GM12864 (cell line): ENCODE results near the gene ZFY.
"Not testable (repeated sequence)": the region's sequence is repeated elsewhere in the genome, so short reads cannot be mapped to it uniquely, and the experiment has no call there.

Source experiments
- DNase-seq: peaks from one replicate; pipeline ENCODE4 v3.0.0-alpha.2; 2011; ENCODE audit warnings: low read depth
- H3K4me3 ChIP-seq: 2 replicates; pipeline ENCODE4 v1.5.1; 2011; ENCODE audit warnings: mild to moderate bottlenecking, low read depth, low read length, control low read depth
- TF ChIP-seq, protein P1 (sequence below): IDR thresholded peaks from 2 replicates; pipeline ENCODE4 v1.5.1; 2011; ENCODE audit warnings: low read depth, mild to moderate bottlenecking, moderate library complexity, low read length, control low read depth, inconsistent platforms; ENCODE audit errors: missing control alignments

Gene ZFY

GRCh38 chrY:2969561-2969960 is 34.4 kb downstream of the ZFY start:
- no peak overlapping the region for H3K4me3 ChIP-seq
- DNase-seq: no peak
- TF ChIP-seq, protein P1, sequence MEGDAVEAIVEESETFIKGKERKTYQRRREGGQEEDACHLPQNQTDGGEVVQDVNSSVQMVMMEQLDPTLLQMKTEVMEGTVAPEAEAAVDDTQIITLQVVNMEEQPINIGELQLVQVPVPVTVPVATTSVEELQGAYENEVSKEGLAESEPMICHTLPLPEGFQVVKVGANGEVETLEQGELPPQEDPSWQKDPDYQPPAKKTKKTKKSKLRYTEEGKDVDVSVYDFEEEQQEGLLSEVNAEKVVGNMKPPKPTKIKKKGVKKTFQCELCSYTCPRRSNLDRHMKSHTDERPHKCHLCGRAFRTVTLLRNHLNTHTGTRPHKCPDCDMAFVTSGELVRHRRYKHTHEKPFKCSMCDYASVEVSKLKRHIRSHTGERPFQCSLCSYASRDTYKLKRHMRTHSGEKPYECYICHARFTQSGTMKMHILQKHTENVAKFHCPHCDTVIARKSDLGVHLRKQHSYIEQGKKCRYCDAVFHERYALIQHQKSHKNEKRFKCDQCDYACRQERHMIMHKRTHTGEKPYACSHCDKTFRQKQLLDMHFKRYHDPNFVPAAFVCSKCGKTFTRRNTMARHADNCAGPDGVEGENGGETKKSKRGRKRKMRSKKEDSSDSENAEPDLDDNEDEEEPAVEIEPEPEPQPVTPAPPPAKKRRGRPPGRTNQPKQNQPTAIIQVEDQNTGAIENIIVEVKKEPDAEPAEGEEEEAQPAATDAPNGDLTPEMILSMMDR: no peak

DNA sequence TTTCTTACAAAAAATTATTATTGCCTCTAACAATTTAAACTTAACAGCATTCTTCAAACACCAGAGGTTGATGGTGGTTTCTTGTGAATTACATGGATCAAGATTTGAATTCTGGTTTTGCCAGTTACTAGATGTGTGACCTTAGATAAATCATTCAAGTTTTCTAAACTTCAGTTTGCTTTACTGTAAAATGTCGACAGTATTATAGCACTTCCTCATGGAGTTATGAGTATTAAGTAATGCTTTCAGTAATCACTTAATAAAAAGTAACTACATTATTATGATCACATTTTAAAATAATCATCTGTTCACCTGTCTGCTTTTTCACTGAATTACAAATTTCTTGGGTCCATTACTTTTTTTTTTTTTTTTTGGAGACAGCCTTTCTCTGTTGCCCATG is 37.5 kb downstream of the ZFY start:
- DNase-seq: no peak
- H3K4me3 ChIP-seq: peak overlapping the region; percentile 43; the same call in 1 of the 2 replicates
- TF ChIP-seq, protein P1: no peak

DNA sequence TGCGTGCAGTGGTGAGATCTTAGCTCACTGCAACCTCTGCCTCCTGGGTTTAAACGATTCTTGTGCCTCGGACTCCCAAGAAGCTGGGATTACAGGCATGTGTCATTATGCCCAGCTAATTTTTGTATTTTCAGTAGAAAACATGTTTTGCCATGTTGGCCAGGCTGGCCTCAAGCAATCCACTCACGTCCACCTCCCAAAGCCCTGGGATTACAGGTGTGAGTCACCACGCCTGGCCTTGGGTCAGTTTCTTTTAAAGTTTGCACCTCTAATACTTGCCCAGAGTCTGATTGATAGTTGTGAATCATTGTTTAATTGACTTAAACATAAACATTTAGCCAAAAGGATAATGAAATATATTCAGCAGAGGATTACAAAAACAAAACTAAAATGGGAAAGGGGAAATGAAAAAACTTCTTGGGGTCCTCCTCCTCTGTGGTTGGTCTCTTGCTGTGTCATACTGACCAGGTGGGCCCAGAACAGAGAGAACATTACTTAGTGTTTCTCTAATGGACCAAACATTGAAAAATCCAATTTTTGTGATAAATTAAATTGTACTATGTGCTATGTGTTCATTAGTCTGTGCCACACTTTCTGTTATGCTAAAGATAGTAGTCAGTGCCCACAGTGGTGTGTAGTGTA is 38.0 kb downstream of the ZFY start:
- TF ChIP-seq, protein P1: no peak
- H3K4me3 ChIP-seq: peak overlapping the region; percentile 43; the same call in 1 of the 2 replicates
- DNase-seq: no peak

DNA sequence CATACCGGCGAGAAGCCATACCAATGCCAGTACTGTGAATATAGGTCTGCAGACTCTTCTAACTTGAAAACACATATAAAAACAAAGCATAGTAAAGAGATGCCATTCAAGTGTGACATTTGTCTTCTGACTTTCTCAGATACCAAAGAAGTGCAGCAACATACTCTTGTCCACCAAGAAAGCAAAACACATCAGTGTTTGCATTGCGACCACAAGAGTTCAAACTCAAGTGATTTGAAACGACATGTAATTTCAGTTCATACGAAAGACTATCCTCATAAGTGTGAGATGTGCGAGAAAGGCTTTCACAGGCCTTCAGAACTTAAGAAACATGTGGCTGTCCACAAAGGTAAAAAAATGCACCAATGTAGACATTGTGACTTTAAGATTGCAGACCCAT is 44.1 kb downstream of the ZFY start:
- TF ChIP-seq, protein P1: no peak
- H3K4me3 ChIP-seq: no peak overlapping the region
- no peak for DNase-seq

GRCh38 chrY:2984491-2984890 is 49.3 kb downstream of the ZFY start:
- no peak for DNase-seq
- TF ChIP-seq, protein P1: no peak
- no peak overlapping the region for H3K4me3 ChIP-seq

DNA sequence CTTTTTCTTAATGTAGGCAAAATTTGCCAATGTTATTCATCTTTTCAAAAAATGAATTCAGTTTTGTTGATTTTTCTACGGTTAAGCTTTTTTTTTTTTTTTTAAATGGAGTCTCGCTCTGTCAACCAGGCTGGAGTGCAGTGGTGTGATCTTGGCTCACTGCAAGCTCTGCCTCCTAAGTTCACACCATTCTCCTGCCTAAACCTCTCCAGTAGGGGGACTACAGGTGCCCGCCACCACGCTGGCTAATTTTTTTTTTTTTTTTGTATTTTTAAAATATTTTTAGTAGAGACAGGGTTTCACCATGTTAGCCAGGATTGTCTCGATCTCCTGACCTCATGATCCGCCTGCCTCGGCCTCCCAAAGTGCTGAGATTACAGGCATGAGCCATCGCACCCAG is 52.0 kb downstream of the ZFY start:
- not testable (repeated sequence) for H3K4me3 ChIP-seq, DNase-seq

GRCh38 chrY:2997369-2997768 is 62.2 kb downstream of the ZFY start:
- DNase-seq: not testable (repeated sequence)

DNA sequence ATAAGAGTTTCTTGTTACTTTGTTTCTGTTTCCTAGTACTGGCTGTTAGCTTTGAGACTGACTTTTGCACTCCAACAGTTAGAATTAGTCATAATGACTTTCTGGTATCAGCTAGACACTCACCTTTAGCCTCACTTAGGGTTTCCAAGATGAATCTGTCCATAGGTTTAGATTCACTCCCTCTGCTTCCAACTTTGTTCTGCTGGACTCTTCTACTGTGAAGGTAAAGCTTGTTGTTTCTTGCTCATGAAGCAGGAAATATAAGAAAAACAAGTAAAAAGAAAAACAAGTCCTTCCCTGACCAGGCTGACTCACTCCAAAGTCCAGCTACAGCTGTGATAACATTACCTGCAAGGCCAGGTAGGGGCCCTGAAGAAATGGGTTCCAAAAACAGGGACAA is 67.0 kb downstream of the ZFY start:
- no peak for DNase-seq
- H3K4me3 ChIP-seq: no peak overlapping the region; the same call in 1 of the 2 replicates
- TF ChIP-seq, protein P1: no peak

More at GRCh38 chrY:2997369-2997768, 62.2 kb downstream of the ZFY start:
- not testable (repeated sequence) for H3K4me3 ChIP-seq
